HepG2 (cell line): ENCODE results near the gene LTB4R. TPM values are rescaled to one million over a fixed set of nuclear protein-coding genes. Genes with fewer than 3 reads are reported as not detected.

Experiments
- ARNTL ChIP-seq: sonication (generic); formaldehyde crosslinking; IDR thresholded peaks from 2 replicates; pipeline ENCODE4 v1.4.0; 2020; ENCODE audit warnings: mild to moderate bottlenecking, missing genetic modification reagents
- BCL6 ChIP-seq: IDR thresholded peaks from 2 replicates; pipeline ENCODE4 v1.6.1; 2016; ENCODE audit warnings: missing genetic modification reagents, missing compliant biosample characterization
- ELF3 ChIP-seq: IDR thresholded peaks from 2 replicates; pipeline ENCODE4 v1.6.1; 2016; ENCODE audit warnings: missing genetic modification reagents, missing compliant biosample characterization
- HDAC1 ChIP-seq: sonication (generic); formaldehyde crosslinking; IDR thresholded peaks from 2 replicates; pipeline ENCODE4 v1.5.1; 2020; ENCODE audit warnings: mild to moderate bottlenecking, missing genetic modification reagents
- HMG20A ChIP-seq: IDR thresholded peaks from 2 replicates; pipeline ENCODE4 v1.6.1; 2016; ENCODE audit warnings: borderline replicate concordance
- KLF13 ChIP-seq: sonication (generic); formaldehyde crosslinking; IDR thresholded peaks from 2 replicates; pipeline ENCODE4 v1.4.0; 2020; ENCODE audit warnings: mild to moderate bottlenecking, missing genetic modification reagents
- NR3C1 ChIP-seq: sonication (generic); formaldehyde crosslinking; IDR thresholded peaks from 2 replicates; pipeline ENCODE4 v1.4.0; 2020; ENCODE audit warnings: missing genetic modification reagents
- PCBP2 ChIP-seq: fragments of 200-400 bp; formaldehyde crosslinking; optimal IDR thresholded peaks from 2 replicates; pipeline ENCODE3; 2018; ENCODE audit warnings: low read length, low read depth; ENCODE audit not compliant: poor library complexity, severe bottlenecking
- RARA ChIP-seq: IDR thresholded peaks from 2 replicates; pipeline ENCODE4 v1.6.1; 2016; ENCODE audit warnings: missing genetic modification reagents, missing compliant biosample characterization
- SPEN ChIP-seq: sonication (generic); formaldehyde crosslinking; IDR thresholded peaks from 2 replicates; pipeline ENCODE4 v1.5.1; 2020; ENCODE audit warnings: low read depth, mild to moderate bottlenecking, missing genetic modification reagents
- SUZ12 ChIP-seq: fragments of 150-350 bp; IDR thresholded peaks from 2 replicates; pipeline ENCODE4 v1.6.1; 2014; ENCODE audit warnings: low read depth, low read length
- ZNF337 ChIP-seq: sonication (generic); formaldehyde crosslinking; IDR thresholded peaks from 2 replicates; pipeline ENCODE4 v1.5.1; 2020; ENCODE audit warnings: missing genetic modification reagents, low read depth, mild to moderate bottlenecking, borderline replicate concordance
- ZNF556 ChIP-seq: sonication (generic); formaldehyde crosslinking; IDR thresholded peaks from 2 replicates; pipeline ENCODE4 v1.4.0; 2020; ENCODE audit warnings: mild to moderate bottlenecking, missing genetic modification reagents, borderline replicate concordance
- ZNF749 ChIP-seq: sonication (generic); formaldehyde crosslinking; IDR thresholded peaks from 2 replicates; pipeline ENCODE4 v1.8.0; 2022; ENCODE audit warnings: mild to moderate bottlenecking, missing genetic modification reagents, moderate library complexity, borderline replicate concordance
- ZNF776 ChIP-seq: sonication (generic); formaldehyde crosslinking; IDR thresholded peaks from 2 replicates; pipeline ENCODE4 v1.4.0; 2020; ENCODE audit warnings: mild to moderate bottlenecking, missing genetic modification reagents
- ZNF883 ChIP-seq: sonication (generic); formaldehyde crosslinking; IDR thresholded peaks from 2 replicates; pipeline ENCODE4 v1.5.1; 2020; ENCODE audit warnings: mild to moderate bottlenecking, missing genetic modification reagents; ENCODE audit errors: not compliant biosample characterization
- polyA plus RNA-seq, 8 experiments: library from polyadenylated mRNA; depleted of rRNA in 3 of 8; stranded (reverse) in 7 of 8; unstranded in 1 of 8; fragments of >200 nt; fragmentation: Illumina TruSeq in 4 of 8; extraction: Trizol in 4 of 8; gene quantifications; 2 replicates each; pipeline versions ENCODE4 v1.2.1 to v1.2.3, GENCODE V29; 2011 to 2016; ENCODE audit warnings: low read depth in 4 of 8, missing spikeins in 1 of 8, mixed read lengths in 1 of 8; ENCODE audit not compliant: insufficient read depth in 1 of 8
- total RNA-seq, 5 experiments: library from RNA; depleted of rRNA; stranded (reverse); fragments of >200 nt; fragmentation: Illumina TruSeq; extraction: Trizol; gene quantifications; 2 replicates each; pipeline ENCODE4 v1.2.3, GENCODE V29; 2016; ENCODE audit warnings: low read depth in 1 of 5
- TF ChIP-seq, protein P1 (sequence below): sonication (generic); formaldehyde crosslinking; conservative IDR thresholded peaks from 2 replicates; pipeline ENCODE4 v1.4.0; 2020; ENCODE audit warnings: mild to moderate bottlenecking, missing genetic modification reagents, moderate library complexity
- TF ChIP-seq, protein P2 (sequence below), 2 experiments: sonication (generic) in 1 of 2; formaldehyde crosslinking in 1 of 2; IDR thresholded peaks; 2 replicates each; pipeline versions ENCODE4 v1.4.0 to v1.6.1; 2016 to 2020; ENCODE audit warnings: borderline replicate concordance in 1 of 2, low read depth in 1 of 2, mild to moderate bottlenecking in 1 of 2, missing genetic modification reagents in 1 of 2
- TF ChIP-seq, protein P3 (sequence below): IDR thresholded peaks from 2 replicates; pipeline ENCODE4 v1.6.1; 2012; ENCODE audit warnings: low read depth, low read length, improper control_type of control experiment

Gene LTB4R
- total and polyA plus RNA-seq, 2 of the 13 experiments (the other 11 are each of a cell fraction or from before 2014, with no cell fraction given): 3.2 to 8.2 TPM

DNA sequence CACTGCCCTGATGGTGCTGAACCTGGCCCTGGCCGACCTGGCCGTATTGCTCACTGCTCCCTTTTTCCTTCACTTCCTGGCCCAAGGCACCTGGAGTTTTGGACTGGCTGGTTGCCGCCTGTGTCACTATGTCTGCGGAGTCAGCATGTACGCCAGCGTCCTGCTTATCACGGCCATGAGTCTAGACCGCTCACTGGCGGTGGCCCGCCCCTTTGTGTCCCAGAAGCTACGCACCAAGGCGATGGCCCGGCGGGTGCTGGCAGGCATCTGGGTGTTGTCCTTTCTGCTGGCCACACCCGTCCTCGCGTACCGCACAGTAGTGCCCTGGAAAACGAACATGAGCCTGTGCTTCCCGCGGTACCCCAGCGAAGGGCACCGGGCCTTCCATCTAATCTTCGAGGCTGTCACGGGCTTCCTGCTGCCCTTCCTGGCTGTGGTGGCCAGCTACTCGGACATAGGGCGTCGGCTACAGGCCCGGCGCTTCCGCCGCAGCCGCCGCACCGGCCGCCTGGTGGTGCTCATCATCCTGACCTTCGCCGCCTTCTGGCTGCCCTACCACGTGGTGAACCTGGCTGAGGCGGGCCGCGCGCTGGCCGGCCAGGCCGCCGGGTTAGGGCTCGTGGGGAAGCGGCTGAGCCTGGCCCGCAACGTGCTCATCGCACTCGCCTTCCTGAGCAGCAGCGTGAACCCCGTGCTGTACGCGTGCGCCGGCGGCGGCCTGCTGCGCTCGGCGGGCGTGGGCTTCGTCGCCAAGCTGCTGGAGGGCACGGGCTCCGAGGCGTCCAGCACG, 4.7 kb downstream of the LTB4R start (continued):
- TF ChIP-seq ZNF749 (CRISPR knock-in tag): peak; percentile 98; the same call in 1 of the 2 replicates
- TF ChIP-seq, protein P1, sequence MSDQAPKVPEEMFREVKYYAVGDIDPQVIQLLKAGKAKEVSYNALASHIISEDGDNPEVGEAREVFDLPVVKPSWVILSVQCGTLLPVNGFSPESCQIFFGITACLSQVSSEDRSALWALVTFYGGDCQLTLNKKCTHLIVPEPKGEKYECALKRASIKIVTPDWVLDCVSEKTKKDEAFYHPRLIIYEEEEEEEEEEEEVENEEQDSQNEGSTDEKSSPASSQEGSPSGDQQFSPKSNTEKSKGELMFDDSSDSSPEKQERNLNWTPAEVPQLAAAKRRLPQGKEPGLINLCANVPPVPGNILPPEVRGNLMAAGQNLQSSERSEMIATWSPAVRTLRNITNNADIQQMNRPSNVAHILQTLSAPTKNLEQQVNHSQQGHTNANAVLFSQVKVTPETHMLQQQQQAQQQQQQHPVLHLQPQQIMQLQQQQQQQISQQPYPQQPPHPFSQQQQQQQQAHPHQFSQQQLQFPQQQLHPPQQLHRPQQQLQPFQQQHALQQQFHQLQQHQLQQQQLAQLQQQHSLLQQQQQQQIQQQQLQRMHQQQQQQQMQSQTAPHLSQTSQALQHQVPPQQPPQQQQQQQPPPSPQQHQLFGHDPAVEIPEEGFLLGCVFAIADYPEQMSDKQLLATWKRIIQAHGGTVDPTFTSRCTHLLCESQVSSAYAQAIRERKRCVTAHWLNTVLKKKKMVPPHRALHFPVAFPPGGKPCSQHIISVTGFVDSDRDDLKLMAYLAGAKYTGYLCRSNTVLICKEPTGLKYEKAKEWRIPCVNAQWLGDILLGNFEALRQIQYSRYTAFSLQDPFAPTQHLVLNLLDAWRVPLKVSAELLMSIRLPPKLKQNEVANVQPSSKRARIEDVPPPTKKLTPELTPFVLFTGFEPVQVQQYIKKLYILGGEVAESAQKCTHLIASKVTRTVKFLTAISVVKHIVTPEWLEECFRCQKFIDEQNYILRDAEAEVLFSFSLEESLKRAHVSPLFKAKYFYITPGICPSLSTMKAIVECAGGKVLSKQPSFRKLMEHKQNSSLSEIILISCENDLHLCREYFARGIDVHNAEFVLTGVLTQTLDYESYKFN: peak; percentile 62; the same call in 1 of the 2 replicates
- peak; percentile 99 for TF ChIP-seq ZNF883 (CRISPR knock-in tag)
- peak; percentile 96 for TF ChIP-seq SPEN (CRISPR knock-in tag)
- peak; percentile 77 for TF ChIP-seq RARA (CRISPR knock-in tag)
- TF ChIP-seq ARNTL (CRISPR knock-in tag): peak; percentile 93
- peak; percentile 55; the same call in 1 of the 2 replicates for TF ChIP-seq HMG20A (CRISPR knock-in tag)
- no peak; the same call in 1 of the 2 replicates for TF ChIP-seq ZNF337 (CRISPR knock-in tag)
- no peak for TF ChIP-seq HDAC1 (CRISPR knock-in tag)
- TF ChIP-seq SUZ12: no peak
- TF ChIP-seq KLF13 (CRISPR knock-in tag): peak; percentile 94; the same call in 1 of the 2 replicates
- peak; percentile 44 for TF ChIP-seq BCL6 (CRISPR knock-in tag)
- TF ChIP-seq, protein P2, sequence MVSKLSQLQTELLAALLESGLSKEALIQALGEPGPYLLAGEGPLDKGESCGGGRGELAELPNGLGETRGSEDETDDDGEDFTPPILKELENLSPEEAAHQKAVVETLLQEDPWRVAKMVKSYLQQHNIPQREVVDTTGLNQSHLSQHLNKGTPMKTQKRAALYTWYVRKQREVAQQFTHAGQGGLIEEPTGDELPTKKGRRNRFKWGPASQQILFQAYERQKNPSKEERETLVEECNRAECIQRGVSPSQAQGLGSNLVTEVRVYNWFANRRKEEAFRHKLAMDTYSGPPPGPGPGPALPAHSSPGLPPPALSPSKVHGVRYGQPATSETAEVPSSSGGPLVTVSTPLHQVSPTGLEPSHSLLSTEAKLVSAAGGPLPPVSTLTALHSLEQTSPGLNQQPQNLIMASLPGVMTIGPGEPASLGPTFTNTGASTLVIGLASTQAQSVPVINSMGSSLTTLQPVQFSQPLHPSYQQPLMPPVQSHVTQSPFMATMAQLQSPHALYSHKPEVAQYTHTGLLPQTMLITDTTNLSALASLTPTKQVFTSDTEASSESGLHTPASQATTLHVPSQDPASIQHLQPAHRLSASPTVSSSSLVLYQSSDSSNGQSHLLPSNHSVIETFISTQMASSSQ (IDR thresholded peaks at IDR 0.05; ENCODE audit: low read depth): no peak
- TF ChIP-seq, protein P2 (CRISPR knock-in tag; IDR thresholded peaks at IDR 0.05; ENCODE audit: borderline replicate concordance): peak; percentile 92
- peak; percentile 84 for TF ChIP-seq ZNF556
- TF ChIP-seq PCBP2: no peak
- TF ChIP-seq ZNF776 (CRISPR knock-in tag): peak; percentile 100
- peak; percentile 96 for TF ChIP-seq ELF3 (CRISPR knock-in tag)
- TF ChIP-seq NR3C1: no peak
- TF ChIP-seq, protein P3, sequence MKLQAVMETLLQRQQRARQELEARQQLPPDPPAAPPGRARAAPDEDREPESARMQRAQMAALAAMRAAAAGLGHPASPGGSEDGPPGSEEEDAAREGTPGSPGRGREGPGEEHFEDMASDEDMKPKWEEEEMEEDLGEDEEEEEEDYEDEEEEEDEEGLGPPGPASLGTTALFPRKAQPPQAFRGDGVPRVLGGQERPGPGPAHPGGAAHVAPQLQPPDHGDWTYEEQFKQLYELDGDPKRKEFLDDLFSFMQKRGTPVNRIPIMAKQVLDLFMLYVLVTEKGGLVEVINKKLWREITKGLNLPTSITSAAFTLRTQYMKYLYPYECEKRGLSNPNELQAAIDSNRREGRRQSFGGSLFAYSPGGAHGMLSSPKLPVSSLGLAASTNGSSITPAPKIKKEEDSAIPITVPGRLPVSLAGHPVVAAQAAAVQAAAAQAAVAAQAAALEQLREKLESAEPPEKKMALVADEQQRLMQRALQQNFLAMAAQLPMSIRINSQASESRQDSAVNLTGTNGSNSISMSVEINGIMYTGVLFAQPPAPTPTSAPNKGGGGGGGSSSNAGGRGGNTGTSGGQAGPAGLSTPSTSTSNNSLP: no peak
